Stimulated activated CD4-positive, alpha-beta T cell treated with anti-CD3 and anti-CD28 coated beads, Interleukin-2, amount 100 ng/mL, for 48 hours (primary cell): ENCODE results near the gene IGLL1.
"Not testable (repeated sequence)": the region's sequence is repeated elsewhere in the genome, so short reads cannot be mapped to it uniquely, and the experiment has no call there.

Source experiments
- DNase-seq, 2 donors: peaks; one replicate each; pipeline ENCODE4 v3.0.0-alpha.2; 2020

IGLL1 gene

GRCh38 chr22:23539839-23540198 is 40.3 kb downstream of the IGLL1 start:
- DNase-seq, result not testable (repeated sequence)

DNA sequence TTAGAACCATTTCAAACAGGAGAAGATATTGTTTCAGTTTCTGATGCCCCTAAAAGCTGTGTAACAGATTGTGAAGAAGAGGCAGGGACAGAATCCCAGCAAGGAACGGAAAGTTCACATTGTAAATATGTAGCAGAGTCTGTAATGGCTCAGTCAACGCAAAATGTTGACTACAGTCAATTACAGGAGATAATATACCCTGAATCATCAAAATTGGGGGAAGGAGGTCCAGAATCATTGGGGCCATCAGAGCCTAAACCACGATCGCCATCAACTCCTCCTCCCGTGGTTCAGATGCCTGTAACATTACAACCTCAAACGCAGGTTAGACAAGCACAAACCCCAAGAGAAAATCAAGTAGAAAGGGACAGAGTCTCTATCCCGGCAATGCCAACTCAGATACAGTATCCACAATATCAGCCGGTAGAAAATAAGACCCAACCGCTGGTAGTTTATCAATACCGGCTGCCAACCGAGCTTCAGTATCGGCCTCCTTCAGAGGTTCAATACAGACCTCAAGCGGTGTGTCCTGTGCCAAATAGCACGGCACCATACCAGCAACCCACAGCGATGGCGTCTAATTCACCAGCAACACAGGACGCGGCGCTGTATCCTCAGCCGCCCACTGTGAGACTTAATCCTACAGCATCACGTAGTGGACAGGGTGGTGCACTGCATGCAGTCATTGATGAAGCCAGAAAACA is 40.8 kb downstream of the IGLL1 start:
- peak; percentile 64 to 65 for DNase-seq

- not testable (repeated sequence) for DNase-seq
Observed at GRCh38 chr22:23538696-23539030, 41.4 kb downstream of the IGLL1 start.

- not testable (repeated sequence) for DNase-seq
Observed at GRCh38 chr22:23537830-23538695, 42.0 kb downstream of the IGLL1 start.

DNA sequence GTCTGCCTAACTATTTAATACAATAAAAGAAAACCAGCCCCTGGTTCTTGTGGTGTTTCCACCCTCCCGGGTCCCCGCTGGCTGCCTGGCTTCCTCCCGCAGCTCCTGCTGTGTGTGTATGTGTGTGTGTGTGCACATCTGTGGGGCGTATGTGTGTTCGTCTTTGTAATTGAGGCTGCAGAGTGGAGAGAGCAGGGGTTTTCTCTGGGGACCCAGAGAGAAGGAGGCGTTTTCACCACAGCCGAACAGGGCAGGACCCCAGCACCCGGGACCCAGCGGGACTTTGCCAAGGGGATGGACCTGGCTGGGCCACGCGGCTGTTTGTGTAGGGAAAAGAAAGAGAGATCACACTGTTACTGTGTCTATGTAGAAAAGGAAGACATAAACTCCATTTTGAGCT is 42.7 kb downstream of the IGLL1 start:
- DNase-seq, result no peak

GRCh38 chr22:23536821-23537345 is 43.2 kb downstream of the IGLL1 start:
- DNase-seq, result no peak

DNA sequence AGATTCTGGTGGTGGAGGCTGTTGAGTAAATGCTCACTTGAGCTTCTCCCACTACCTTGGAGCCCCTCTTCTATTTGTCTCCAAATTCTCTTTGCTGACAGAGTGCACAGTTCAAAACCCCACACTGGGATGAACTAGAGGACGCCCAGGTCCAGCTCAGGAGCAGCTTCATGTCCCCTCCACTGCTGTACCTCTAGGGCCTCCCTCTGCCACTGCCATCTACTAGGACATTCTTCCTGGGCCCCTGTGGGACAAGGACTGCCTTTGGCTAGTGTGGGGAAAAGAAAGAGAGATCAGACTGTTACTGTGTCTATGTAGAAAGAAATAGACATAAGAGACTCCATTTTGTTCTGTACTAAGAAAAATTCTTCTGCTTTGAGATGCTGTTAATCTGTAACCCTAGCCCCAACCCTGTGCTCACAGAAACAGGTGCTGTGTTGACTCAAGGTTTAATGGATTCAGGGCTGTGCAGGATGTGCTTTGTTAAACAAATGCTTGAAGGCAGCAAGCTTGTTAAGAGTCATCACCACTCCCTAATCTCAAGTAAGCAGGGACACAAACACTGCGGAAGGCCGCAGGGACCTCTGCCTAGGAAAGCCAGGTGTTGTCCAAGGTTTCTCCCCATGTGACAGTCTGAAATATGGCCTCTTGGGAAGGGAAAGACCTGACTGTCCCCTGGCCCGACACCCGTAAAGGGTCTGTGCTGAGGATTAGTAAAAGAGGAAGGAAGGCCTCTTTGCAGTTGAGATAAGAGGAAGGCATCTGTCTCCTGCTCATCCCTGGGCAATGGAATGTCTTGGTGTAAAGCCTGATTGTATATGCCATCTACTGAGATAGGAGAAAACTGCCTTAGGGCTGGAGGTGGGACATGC is 44.1 kb downstream of the IGLL1 start:
- not testable (repeated sequence) for DNase-seq

DNA sequence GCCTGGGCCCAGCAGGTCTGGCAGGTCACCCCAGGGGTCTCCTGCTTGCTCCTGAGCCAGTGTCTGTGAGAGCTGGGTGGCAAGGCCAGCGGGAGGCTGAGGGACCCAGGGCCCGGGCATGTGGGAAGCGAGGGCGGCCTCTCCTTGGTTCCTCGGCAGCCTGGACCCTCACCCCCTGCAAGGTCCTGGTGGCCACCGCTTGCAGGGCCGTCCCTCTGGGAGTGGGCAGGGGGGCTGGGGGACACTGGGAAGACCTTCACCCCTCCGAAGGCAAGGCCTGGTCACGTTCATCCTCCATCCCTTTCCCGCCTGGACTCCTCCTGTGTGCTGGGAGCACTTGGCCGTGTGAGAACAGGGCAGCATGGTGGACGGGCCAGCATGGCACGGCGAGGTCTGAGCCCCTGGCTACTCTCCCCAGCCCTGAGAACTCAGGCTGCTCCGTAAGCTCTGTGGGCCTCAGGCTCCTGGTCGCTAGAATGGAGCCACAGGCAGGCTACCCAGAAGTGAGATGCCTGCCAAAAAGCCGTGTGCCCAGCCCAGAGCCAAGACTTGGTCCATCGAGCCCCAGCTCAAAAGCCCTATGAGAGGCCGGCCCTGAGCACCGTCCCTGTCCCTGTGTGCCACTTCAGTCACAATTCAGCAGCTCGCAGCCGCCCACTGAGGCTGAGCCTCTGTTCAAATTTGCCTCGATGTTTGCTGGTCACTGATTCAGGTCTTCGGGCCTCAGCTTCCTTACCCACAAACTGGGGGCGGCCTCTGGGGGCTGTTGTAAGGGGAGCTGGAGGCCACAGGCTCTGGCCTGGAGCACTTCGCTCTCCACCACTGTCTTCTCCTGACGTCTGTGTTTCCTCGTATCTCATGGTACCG is 45.0 kb downstream of the IGLL1 start:
- no peak for DNase-seq

DNA sequence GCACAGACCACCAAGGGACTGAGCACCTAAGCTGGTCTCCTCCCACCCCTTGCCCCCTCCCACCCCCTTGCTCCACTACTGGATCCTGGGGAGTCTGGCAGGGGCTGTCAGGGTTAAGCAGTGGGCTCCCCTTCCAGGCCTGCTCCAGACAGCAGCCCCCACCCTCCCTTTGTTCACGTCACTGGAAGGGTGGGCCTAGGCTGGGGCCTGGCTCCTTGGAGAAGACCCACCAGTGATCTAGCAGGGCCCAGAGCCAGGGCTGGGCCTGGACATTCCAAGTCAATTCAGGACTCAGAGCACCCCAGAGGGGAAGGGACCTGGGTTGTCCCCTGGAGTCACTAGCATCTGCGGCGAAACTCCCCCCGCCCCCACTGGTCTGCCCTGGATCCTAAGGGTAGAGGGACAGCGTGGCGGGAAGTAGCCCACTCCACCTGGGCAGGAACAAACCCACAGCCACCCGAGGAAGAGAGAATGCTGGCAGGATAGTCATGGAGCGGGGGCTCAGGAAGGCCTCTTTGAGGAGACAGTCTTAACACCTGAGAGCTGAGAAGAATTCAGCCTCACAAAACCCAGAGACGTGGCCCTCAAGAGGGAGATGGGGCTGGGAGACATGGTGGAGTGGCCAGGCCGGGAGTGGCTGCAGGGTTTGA is 45.8 kb downstream of the IGLL1 start:
- no peak for DNase-seq

- DNase-seq, result no peak
Observed at GRCh38 chr22:23533771-23534191, 46.3 kb downstream of the IGLL1 start.

GRCh38 chr22:23533328-23533762 is 46.7 kb downstream of the IGLL1 start:
- DNase-seq, result peak in 1 of 2 donors; percentile 32

- DNase-seq, result no peak
Observed at GRCh38 chr22:23532731-23533130, 47.4 kb downstream of the IGLL1 start.

DNA sequence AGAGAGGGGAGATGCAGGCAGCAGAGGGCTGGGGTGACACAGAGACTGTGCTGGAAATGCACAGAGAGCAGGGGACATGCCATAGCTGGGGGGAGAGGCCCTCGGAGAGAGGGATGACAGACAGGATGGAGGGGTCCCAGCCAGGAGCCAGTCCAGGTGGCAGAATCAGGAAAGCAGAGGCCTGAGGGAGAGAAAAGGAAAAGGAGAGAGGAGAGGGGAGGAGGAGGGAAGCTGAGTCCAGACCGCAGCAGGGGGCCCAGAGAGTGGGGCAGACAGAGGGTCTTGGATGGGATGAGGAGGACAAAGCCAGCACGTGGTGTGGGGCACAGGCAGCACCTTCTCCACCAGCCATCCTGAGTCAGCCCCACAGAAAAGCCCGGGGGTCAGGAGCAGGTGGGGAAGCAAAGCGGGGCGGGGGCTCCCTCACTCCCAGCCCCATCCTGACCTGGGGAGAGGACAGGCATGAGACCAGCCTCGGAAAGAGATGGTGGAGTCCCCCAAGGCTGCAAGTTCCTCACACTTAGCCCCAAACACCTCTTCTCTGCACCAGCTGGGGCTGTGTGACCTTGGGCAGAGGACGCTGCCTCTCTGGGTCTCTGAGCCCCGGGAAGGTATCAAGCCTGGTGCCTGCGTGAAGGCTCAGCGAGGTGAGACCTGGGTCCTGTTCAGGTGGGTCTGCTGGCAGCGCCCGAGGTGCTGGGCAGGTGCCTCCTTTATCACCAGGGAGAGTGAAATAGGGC is 48.0 kb downstream of the IGLL1 start:
- DNase-seq, result no peak

DNA sequence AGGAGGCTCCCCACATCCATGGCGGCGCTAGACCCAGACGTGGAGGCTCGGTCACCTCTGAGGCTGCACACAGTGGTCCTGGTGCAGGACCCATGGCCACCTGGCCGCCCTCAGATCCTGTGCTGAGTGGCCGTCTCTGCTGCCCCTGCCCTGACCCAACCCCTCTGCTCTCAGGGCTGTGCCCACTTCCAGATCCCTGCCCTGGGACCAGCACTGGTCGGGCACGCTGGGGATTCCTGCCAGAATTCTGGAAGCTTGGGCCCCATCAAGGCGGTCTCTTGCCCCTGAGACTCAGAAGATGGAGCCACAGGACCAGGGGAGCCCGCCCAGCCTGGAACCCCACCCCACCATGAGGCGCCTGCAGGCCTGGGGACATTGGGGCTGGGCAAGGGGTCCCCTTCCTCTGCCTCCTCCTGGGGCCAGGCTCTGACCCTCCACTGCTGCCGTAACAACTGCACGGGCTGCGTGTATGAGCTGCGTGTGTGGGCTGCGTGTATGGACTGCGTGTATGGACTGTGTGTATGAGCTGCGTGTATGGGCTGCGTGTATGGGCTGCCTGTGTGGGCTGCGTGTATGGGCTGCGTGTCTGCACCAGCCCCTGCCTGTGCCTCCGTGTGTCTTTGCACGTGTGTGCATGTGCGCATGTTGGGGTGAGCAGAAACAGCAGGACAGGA is 48.7 kb downstream of the IGLL1 start:
- DNase-seq, result no peak

DNA sequence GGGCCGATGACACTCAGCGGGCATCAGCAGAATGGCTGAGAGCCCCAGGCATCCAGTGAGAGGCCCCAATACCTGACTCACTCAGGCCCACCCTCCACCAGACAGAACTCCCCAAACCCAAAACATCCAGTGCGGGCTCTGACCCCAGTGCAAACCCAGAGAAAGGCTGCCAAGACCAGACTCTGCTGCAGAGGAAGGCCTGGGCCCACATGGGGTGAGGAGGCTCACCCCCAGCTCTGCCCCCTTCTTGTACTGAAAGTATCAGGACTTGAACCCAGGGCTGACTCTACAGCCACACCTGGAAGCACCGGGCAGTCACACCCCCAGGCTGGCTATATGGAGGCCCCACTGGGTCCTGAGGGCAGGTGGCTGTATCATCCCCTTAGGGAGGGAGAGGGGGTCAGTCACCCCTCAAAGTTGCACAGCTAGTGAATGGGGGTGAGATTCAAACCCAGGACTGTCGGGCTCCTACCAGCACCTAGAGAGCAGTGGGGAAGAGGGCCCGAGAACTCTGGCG is 49.3 kb downstream of the IGLL1 start:
- no peak for DNase-seq

DNA sequence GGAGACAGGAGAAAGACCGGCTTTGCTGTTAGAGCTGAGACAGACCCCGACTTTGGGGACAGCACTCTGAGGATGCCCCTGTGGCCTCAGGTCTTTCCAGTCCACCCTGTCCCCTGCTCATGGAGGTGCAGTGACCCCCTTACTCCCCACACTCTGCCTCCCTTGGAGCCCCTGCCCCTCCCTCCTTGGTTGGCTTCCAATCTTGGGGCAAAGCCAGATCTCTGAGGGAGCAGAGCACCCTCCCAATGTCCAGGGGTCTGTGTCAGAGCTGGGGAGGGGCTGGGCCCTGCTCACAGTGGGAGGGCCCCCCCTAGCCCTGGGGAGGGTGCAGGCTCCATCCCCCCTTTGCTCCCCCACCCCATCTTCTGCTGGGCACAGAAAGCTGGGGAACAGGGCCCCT is 50.0 kb downstream of the IGLL1 start:
- DNase-seq, result no peak

DNA sequence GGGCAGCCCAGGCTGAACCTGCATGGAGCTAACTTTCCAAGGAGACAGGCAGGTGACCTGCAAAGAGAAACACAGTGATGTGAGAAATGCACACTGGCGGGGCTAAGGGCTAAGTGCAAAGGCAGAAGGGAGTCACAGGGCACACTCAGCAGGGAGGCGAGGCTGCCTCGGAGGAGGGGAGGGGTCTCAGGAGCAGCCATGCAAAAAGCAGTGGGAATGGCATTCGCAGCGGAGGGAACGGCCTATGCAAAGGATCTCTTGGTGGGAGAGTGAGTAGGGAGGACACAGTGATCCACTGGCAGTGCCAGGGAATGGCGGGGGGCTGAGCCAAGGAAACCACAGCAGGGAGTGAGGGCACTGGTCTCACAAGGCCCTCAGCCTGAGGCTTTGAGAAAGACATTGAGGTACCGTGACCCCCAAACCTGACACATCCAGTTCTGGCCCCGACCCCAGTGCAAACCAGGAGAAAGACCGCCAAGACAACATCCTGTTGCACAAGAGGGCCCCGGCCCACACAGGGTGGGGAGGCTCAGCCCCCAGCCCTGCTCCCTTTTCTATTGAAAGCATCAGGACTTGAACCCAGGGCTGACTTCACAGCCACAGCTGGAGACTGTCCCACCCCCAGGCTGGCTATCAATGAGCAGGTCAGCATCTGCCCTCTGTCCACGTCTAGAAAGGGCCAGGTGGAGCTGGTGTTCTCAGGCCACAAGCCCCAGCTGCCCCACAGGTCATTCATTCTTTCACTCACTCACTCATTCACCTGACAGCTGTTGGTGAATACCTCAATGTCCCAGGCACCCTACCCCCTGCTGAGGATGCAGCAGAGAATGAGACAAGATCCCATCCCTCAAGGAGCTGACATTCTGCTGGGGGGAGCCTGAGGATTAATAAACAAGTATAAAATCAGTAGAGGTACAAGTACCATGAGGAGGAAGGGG is 50.7 kb downstream of the IGLL1 start:
- DNase-seq, result no peak

DNA sequence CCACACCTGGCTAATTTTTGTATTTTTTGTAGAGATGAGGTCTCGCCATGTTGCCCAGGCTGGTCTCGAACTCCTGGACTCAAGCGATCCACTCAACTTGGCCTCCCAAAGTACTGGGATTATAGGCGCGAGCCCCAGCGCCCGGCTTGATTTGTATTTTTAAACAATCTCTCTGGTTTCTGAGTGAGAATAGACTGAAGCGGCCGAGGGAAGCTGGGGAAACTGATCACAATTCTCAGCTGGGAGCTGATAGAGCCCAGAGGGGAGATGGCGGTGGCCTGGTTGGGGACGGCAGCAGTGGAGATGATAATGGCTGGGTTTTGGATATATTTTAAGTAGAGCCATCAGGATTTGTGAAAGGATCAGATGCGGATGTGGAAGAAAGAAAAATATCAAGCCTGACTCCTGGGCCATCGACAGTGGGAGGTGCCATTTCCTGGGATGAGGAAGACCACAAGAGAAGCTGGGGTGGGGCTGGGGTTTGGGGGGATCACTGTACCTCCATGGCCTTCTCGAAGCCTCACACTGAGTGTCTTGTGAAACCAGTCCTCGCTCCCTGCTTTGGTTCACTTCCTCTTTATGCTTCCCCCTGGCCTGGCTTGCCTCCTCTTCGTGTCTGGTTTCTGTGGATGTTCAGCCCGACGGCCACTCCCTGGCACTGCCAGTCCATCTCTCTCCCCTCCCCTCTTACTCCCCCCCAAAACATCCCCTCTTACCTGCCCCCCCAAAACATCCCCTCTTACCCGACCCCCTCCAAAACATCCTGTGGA is 51.9 kb downstream of the IGLL1 start:
- no peak for DNase-seq
